Activated naive CD4-positive, alpha-beta T cell treated with anti-CD3 and anti-CD28 coated beads, Interleukin-2, amount 50 U/mL, for 24 hours (primary cell): ENCODE measurements around the gene FHIT.
A peak's percentile ranks its signal among the peaks of the same experiment; 100 is the strongest.

Experiments
- H3K27ac Mint-ChIP-seq: one replicate; pipeline ENCODE4 v1.8.0; 2021; ENCODE audit warnings: mild to moderate bottlenecking, mixed read lengths
- H3K27me3 Mint-ChIP-seq: one replicate; pipeline ENCODE4 v1.8.0; 2021; ENCODE audit warnings: mixed read lengths
- H3K36me3 Mint-ChIP-seq: one replicate; pipeline ENCODE4 v1.8.0; 2021; ENCODE audit warnings: mixed read lengths
- H3K4me1 Mint-ChIP-seq: one replicate; pipeline ENCODE4 v1.8.0; 2021; ENCODE audit warnings: mixed read lengths
- H3K4me3 Mint-ChIP-seq: one replicate; pipeline ENCODE4 v1.8.0; 2021; ENCODE audit warnings: mild to moderate bottlenecking, mixed read lengths
- H3K9me3 Mint-ChIP-seq: one replicate; pipeline ENCODE4 v1.8.0; 2021; ENCODE audit warnings: mixed read lengths

FHIT gene

DNA sequence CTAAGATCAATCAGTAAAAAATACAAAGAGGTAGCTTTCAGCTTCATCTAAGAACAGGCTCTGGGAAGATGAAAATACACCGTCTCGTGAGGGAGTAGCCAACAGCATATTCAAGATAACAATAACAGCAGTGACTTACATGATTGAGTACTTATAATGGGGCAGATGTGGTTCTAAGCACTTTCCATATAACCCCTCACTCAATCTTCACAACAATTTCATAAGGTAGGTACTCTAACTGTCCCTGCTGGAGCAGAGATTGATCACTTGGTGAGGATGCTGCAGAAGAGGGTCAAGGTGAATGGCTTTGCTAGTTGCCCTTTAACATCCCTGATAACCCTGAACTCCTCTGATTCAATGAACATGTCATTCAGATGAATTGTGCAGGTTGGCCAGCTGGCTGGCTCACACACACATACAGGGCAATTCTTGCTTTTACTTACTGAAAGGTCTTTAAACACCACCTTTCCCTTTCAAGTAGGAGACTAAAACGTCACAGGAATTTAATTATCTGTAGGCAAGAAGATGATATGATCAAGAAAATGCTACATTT lies 1217.3 kb downstream of the FHIT start:
- Mint-ChIP-seq H3K27ac (peak overlapping the region; percentile 52), H3K36me3 (peaks cover 24% of the 10 kb centered on the region), H3K4me3 (peak overlapping the region; percentile 4), H3K27me3 (no peaks in the 10 kb centered on the region), H3K9me3 (peaks cover 20% of the 10 kb centered on the region), H3K4me1 (peaks cover 73% of the 10 kb centered on the region)

DNA sequence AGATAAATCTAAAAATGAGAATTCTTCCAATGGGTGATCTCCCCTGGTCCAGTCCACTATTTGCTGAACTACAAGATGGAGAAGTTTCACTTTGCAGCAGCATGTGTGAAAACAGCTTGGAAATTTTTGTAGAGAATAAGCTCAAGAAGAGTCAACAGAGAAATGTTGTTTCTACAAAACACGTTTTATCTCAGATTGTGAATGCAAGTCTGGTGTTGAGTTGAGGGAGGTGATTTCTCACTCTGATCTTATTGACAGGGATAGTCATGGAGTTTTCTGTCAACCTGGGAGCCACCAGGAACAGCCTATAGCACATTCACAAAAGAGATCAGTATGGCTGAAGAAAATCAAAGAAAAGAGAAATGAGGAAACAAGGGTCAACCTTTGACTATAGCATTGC lies 1220.3 kb downstream of the FHIT start:
- Mint-ChIP-seq H3K27ac (peak overlapping the region; percentile 96), H3K36me3 (peaks cover 22% of the 10 kb centered on the region), H3K4me3 (peak overlapping the region; percentile 53), H3K4me1 (peaks cover 83% of the 10 kb centered on the region), H3K27me3 (no peaks in the 10 kb centered on the region), H3K9me3 (peaks cover 10% of the 10 kb centered on the region)

DNA sequence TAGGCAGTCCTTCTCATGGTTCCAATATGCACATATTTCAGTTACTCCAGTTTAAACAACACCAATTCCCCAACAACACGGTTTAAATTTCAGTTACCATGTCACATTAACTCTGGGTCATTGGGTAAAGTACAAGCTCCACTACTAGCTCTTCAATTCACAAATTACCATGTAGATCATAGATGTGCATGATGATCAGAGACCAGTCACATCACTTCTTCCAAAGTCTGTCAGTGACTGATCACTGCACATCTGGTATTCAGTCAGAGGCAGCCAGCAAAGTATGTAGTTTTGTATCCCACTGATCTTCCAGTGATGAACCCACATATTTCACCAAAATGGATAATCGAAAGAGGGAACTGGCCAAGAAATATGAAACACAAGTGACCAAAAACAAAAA lies 1223.0 kb downstream of the FHIT start:
- peaks cover 6% of the 10 kb centered on the region for H3K9me3 Mint-ChIP-seq
- peak overlapping the region; percentile 70 for H3K4me3 Mint-ChIP-seq
- H3K4me1 Mint-ChIP-seq, result peaks cover 86% of the 10 kb centered on the region
- peaks cover 17% of the 10 kb centered on the region for H3K36me3 Mint-ChIP-seq
- H3K27me3 Mint-ChIP-seq, result no peaks in the 10 kb centered on the region
- H3K27ac Mint-ChIP-seq, result peak overlapping the region; percentile 88

DNA sequence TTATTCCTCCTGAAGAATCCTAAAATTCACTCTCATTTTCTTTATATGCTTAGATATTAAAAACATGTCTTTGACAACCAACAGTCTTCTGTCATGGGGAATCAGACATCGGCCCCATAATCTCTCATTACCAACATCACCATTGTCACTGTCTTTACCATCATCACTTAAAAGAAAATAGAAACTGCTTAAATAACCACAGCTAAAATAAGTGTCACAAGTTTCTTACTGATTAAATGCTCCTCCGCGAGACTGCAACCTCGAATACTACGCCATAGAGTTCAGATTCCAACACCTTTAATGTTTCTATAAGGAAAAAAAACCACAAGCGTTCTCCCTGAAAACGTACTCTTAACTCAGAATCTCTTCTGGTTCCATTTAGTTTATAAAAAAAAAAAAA lies 1223.9 kb downstream of the FHIT start:
- Mint-ChIP-seq H3K27ac (peak overlapping the region; percentile 97), H3K4me1 (peaks cover 86% of the 10 kb centered on the region), H3K4me3 (peak overlapping the region; percentile 85), H3K36me3 (peaks cover 17% of the 10 kb centered on the region), H3K9me3 (peaks cover 6% of the 10 kb centered on the region), H3K27me3 (no peaks in the 10 kb centered on the region)

DNA sequence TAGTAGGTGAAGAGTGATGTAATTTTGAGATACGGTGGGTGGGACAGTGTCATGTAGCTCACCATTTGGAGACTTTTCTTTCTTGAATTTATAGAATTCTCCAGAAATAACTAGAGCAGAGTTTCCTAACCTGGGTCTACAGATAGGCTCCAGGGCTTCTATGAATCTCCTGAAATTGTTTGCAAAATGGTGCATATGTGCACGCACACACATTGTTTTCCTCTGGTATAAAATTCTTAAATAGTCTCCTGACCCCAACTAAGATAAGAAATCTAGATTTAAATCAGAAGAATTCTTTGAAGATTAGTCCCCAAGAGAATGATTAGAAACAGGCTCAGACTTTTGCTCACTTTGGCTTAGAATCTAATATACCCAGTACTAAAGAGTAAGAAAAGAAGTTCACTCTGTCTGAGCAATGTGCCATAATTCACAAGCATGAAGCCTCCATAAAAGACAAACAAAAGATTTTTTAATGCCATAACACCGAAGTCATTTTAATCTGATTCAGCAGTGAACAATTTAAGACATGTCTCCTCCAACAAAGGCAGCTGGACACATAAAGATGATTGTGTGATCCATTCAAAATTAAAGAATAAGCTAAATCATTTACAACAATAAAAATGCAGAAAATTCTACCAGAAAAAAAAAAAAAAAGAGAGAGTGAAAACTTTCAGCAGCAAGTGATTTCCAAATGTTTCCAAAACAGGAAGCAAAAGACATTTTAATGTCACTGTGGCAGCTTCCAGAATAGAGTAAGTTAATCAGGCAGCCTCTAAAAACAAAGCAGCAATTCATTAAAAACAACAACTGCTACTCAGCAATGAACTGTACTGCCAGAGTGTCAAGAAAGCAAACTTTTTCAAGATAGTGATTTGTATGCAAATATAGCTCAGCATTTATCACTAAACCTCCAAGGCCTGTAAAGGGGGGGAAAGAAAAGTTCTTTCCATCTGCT lies 1225.9 kb downstream of the FHIT start:
- H3K27ac Mint-ChIP-seq, result peak overlapping the region; percentile 95
- no peaks in the 10 kb centered on the region for H3K27me3 Mint-ChIP-seq
- peaks cover 15% of the 10 kb centered on the region for H3K36me3 Mint-ChIP-seq
- peak overlapping the region; percentile 49 for H3K4me3 Mint-ChIP-seq
- no peaks in the 10 kb centered on the region for H3K9me3 Mint-ChIP-seq
- peaks cover 92% of the 10 kb centered on the region for H3K4me1 Mint-ChIP-seq

DNA sequence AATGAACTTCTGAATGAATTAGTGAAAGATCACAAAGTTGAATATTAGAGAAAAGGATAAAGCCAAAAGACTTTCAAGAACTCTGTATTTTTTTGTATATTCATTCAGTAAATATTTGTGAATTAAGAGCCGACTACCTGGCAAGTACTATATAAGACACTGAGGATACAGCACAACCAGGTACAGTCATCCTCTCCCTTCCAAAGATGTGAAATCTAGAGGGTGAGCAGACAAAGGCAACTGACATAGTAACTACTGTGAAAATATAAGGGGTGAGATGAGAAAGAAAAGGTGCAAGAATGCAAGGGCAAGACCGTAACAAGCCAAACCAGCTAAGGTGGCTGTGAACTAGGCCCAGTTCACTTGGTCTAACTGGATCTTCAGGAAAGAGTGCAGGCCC lies 1226.9 kb downstream of the FHIT start:
- H3K9me3 Mint-ChIP-seq, result no peaks in the 10 kb centered on the region
- peak overlapping the region; percentile 1 for H3K4me3 Mint-ChIP-seq
- peak overlapping the region; percentile 37 for H3K27ac Mint-ChIP-seq
- peaks cover 90% of the 10 kb centered on the region for H3K4me1 Mint-ChIP-seq
- no peaks in the 10 kb centered on the region for H3K27me3 Mint-ChIP-seq
- peaks cover 21% of the 10 kb centered on the region for H3K36me3 Mint-ChIP-seq

DNA sequence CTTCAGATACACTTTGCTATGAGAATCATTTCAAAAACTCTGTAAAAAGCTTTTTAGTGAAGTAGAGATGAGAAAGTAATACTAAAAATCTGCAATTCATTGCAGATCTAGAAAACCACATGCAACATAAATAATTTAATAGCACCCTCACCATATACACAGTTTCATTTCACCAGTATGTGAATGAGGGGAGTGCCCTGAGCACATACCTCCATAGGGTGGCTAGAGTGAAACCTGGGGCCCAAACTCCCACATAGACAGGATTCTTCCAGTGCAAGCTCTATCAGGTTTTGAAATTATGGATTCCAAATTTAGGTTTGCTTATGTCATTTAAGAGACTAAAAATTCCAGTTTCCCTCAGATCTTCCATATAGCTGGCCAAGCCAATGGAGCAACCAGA lies 1228.1 kb downstream of the FHIT start:
- Mint-ChIP-seq H3K27me3 (no peaks in the 10 kb centered on the region), H3K4me1 (peaks cover 87% of the 10 kb centered on the region), H3K36me3 (peaks cover 25% of the 10 kb centered on the region), H3K27ac (peak overlapping the region; percentile 98), H3K4me3 (peak overlapping the region; percentile 53), H3K9me3 (no peaks in the 10 kb centered on the region)

DNA sequence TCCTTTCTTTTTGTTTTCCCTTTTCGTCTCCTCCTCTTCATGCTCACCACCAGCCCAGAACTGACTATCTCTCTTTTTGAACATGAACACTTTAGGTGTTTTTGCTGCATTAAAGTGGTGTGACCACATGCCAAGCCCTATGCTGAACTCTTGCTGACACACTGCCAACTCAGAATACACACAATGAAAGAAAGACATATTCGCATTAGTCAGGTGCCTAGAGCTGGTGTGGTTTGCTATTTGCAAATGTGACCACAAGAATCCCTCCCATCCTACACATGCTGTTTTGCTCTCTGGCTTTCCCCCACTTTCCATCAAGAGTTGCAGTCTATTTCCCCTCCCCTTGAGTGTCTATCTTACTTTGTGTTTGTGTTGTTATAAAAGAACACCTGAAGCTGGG lies 1233.6 kb downstream of the FHIT start:
- peaks cover 87% of the 10 kb centered on the region for H3K4me1 Mint-ChIP-seq
- peaks cover 28% of the 10 kb centered on the region for H3K36me3 Mint-ChIP-seq
- peaks cover 5% of the 10 kb centered on the region for H3K9me3 Mint-ChIP-seq
- H3K27me3 Mint-ChIP-seq, result no peaks in the 10 kb centered on the region
- peak overlapping the region; percentile 98 for H3K27ac Mint-ChIP-seq
- peak overlapping the region; percentile 71 for H3K4me3 Mint-ChIP-seq

DNA sequence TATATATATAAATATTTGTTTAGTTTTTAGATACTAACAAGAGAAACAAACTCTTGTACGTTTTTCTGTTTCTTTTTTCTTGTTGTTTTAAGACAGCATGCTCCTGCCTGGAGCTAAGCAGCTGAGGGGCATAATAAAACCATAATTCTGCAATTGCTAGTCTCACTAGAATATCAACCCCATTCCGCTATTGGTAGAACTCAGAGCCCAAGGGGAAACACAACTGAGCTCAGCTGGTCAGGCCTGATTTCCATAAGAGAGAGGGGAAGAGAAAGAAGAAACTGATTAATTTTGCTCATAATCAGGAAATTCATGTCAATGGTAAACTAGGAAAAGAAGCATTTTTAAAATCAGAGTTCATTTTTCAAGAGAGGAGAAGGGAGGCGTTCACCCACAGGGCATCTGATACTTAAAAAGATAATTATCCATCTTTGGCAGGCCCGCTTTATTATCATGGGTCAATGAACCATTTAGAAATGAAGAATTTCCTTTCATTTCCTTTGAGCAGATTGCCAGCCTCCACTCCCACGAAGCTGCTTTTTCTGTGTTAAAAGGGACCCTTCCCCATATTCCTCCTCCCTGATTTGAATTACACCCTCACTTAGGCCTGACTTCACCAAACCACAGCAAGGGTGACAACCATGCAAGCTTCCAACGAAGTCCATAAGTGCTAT lies 1236.1 kb downstream of the FHIT start:
- Mint-ChIP-seq H3K36me3 (peaks cover 24% of the 10 kb centered on the region), H3K4me1 (peaks cover 89% of the 10 kb centered on the region), H3K4me3 (peak overlapping the region; percentile 2), H3K9me3 (peaks cover 10% of the 10 kb centered on the region), H3K27me3 (no peaks in the 10 kb centered on the region), H3K27ac (peak overlapping the region; percentile 91)

DNA sequence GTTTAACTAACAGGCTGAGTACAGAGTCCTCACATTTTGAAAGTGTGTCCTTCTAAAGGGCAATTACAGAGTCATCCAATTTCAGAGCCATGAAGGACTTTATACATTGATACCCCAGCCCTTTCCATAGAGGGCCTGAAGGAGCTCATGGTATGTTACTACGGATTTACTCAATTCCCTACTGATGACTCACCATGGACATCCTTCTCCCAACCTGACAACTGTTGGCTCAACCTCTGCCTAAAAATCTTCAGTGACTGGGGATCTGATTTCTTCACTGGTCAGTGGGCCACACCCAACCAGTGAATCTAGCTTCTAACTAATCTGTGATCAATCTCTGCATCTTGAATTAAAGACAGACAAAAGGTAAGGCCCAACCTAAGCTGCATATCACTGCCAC lies 1238.0 kb downstream of the FHIT start:
- Mint-ChIP-seq H3K4me1 (peaks cover 93% of the 10 kb centered on the region), H3K27ac (peak overlapping the region; percentile 92), H3K9me3 (peaks cover 10% of the 10 kb centered on the region), H3K36me3 (peaks cover 14% of the 10 kb centered on the region), H3K27me3 (no peaks in the 10 kb centered on the region), H3K4me3 (peak overlapping the region; percentile 32)

DNA sequence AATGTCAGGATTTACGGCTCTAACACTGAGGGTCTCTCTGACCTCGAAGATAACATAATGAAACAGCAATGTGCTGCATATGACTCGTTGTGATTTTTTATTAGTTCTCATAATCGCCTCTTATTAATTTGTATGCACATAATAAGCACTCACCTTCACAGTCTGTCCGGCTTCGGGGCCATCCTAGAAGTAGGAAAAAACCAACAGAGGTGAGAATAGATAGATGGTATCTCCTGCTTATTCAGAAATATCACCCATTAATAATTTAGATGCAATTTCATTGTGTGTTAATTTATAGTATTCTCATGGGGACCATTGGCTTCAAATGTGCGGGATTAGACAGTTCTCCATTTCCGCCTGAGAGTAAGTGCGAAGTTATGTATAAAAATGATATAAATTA lies 1240.0 kb downstream of the FHIT start:
- peak overlapping the region; percentile 93 for H3K27ac Mint-ChIP-seq
- H3K36me3 Mint-ChIP-seq, result peaks cover 10% of the 10 kb centered on the region
- H3K4me1 Mint-ChIP-seq, result peaks cover 93% of the 10 kb centered on the region
- H3K4me3 Mint-ChIP-seq, result peak overlapping the region; percentile 80
- peaks cover 4% of the 10 kb centered on the region for H3K9me3 Mint-ChIP-seq
- H3K27me3 Mint-ChIP-seq, result no peaks in the 10 kb centered on the region

DNA sequence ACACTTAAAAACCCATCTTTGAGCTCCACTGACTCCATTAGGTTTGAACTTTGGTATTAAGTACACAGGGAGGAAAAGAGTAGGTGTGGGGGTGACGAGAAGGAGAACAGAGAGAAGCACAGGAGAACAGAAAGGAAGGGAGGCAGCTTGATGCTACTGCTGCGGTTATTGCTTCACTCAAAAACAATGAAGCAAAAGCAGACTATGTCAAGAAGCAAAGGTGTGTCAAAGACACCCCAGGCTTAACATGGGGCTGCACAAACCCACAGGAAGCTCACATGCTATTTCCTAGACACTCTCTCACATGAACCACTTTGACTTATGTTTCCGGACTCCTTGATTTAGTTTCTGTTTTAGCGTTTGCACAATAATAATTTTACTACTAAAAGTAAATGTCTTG lies 1240.5 kb downstream of the FHIT start:
- H3K4me3 Mint-ChIP-seq, result peak overlapping the region; percentile 80
- H3K27me3 Mint-ChIP-seq, result no peaks in the 10 kb centered on the region
- peaks cover 4% of the 10 kb centered on the region for H3K9me3 Mint-ChIP-seq
- H3K36me3 Mint-ChIP-seq, result peaks cover 10% of the 10 kb centered on the region
- H3K4me1 Mint-ChIP-seq, result peaks cover 94% of the 10 kb centered on the region
- H3K27ac Mint-ChIP-seq, result peak overlapping the region; percentile 93

DNA sequence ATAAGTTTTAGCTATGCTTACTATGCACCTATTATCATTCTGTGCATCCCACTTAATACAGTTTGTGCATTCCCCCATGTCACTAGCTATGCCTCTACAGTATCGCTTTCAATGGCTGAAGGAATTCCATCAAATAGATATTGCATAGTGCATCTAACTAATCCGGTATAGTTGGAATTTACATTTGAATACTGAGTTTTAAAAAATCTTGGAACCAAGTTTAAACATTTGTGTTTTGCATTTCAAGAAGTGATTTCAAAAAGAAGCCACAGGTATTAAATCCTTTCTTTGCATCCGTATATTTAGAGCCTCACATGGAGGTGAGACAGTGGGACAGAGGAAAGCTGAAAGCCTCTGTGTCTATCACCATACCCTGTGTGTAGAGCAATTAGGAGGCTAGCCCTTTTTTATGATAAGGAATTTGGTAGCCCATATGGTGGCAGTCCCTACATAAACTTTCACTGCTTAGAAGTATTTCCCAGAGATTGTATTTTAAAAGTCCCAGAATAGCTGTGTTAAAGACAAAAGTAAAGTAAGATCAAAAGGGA lies 1241.2 kb downstream of the FHIT start:
- Mint-ChIP-seq H3K9me3 (peaks cover 8% of the 10 kb centered on the region), H3K36me3 (peaks cover 12% of the 10 kb centered on the region), H3K4me1 (peaks cover 94% of the 10 kb centered on the region), H3K27me3 (no peaks in the 10 kb centered on the region), H3K27ac (peak overlapping the region; percentile 93), H3K4me3 (peak overlapping the region; percentile 80)

DNA sequence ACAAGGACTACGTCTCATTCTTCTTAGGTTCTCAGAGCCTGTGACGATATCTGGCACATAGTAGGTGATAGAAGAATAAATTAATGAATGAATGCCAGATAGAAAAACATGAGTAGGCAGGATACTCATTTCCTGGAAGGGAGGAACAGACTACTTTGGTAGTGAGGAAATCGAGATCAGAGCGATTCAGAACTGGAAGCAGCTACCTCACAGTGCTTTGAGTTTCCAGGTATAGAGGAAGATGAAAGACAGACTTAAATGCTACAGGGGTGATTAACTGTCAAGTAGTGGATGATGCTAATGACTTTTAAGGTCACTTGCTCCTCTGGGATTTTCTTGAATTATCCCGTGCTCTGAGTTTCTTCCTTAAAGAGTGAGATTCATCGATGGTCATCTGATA lies 1249.9 kb downstream of the FHIT start:
- H3K4me3 Mint-ChIP-seq, result peak overlapping the region; percentile 72
- peak overlapping the region; percentile 97 for H3K27ac Mint-ChIP-seq
- peaks cover 89% of the 10 kb centered on the region for H3K4me1 Mint-ChIP-seq
- H3K36me3 Mint-ChIP-seq, result peaks cover 18% of the 10 kb centered on the region
- H3K9me3 Mint-ChIP-seq, result peaks cover 5% of the 10 kb centered on the region
- H3K27me3 Mint-ChIP-seq, result no peaks in the 10 kb centered on the region

DNA sequence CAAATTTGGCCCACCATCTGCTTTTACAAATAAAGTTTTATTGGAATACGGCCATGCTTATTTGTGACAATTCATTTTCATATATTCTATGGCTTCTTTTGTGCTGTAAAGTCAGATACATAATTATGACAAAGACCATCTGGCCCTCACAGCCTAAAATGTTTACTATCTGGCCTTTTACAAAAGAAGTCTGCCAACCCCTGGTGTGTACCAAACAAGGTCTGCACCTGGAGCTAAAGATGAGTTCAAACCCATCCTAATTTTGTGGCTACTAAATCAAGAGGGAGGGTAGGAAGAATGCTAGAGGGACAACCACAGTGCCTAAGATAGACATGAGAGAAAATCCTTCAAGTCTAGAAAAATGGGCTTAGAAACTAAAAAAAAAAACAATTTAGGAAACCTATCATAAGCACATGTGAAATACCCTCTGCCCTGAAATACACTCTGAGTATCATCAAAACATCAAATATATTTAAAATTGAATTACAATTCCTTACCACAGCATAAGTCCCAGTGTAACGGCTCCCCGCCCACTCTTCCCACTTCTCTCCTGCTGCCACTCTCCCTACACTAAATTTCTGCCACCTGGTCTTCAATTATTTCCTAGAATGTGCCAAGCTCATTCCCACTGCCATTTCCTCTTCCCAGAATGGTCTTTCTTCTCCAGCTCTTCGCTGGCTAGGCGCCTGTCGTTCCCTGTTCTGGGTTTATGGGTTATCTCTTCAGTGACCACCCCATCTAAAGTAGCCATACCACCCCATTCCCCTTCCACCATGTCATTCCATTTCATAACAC lies 1250.7 kb downstream of the FHIT start:
- peak overlapping the region; percentile 84 for H3K27ac Mint-ChIP-seq
- H3K9me3 Mint-ChIP-seq, result peaks cover 5% of the 10 kb centered on the region
- no peaks in the 10 kb centered on the region for H3K27me3 Mint-ChIP-seq
- H3K4me1 Mint-ChIP-seq, result peaks cover 89% of the 10 kb centered on the region
- H3K4me3 Mint-ChIP-seq, result peak overlapping the region; percentile 72
- H3K36me3 Mint-ChIP-seq, result peaks cover 21% of the 10 kb centered on the region
